ENCODE results near the gene ASAP2.

The ASAP2 gene

DNA sequence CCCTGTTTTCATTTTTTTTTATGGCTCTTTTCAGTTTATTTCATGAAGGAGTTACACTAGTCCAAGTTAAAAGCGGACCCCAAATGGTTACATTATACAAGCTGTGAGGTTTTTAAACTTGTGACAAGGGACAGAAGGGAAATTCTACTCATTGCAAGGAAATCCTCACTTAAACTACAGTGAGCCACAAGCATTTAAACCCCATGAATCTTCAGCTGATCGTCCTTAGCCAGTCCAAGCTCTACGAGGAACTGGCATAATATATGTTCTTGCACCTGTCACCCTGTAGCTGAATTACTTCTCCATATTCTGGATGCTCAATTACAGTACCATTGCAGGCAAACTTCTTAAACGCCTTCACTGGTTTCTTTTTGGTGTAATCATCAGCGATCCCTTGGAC, 64.5 kb downstream of the ASAP2 start:
- Histone ChIP-seq H3K27me3 (replicated peaks; ENCODE audit: control insufficient read depth, insufficient read depth, low read length, poor library complexity, severe bottlenecking) (no peaks in the 10 kb centered on the region), H3K9me3 (ENCODE audit: control insufficient read depth, low read length) (no peaks in the 10 kb centered on the region), H3K36me3 (ENCODE audit: control insufficient read depth, insufficient read depth, low read length) (no peaks in the 10 kb centered on the region), H3K27ac (ENCODE audit: insufficient read depth, low read length, poor library complexity, severe bottlenecking) (no peak overlapping the region), H3K4me3 (ENCODE audit: insufficient read depth, low read depth, low read length, poor library complexity, severe bottlenecking) (no peak overlapping the region), H3K4me1 (ENCODE audit: control insufficient read depth, insufficient read depth, low read length, poor library complexity, severe bottlenecking) (no peaks in the 10 kb centered on the region)
- no peak for DNase-seq

GRCh38 chr2:9271691-9272090, 65.1 kb downstream of the ASAP2 start:
- H3K36me3 ChIP-seq (ENCODE audit: control insufficient read depth, insufficient read depth, low read length): no peaks in the 10 kb centered on the region
- H3K4me1 ChIP-seq (ENCODE audit: control insufficient read depth, insufficient read depth, low read length, poor library complexity, severe bottlenecking): no peaks in the 10 kb centered on the region
- H3K9me3 ChIP-seq (ENCODE audit: control insufficient read depth, low read length): no peaks in the 10 kb centered on the region
- H3K27me3 ChIP-seq (replicated peaks; ENCODE audit: control insufficient read depth, insufficient read depth, low read length, poor library complexity, severe bottlenecking): no peaks in the 10 kb centered on the region
- no peak for DNase-seq
- no peak overlapping the region for H3K27ac ChIP-seq (ENCODE audit: insufficient read depth, low read length, poor library complexity, severe bottlenecking)
- H3K4me3 ChIP-seq (ENCODE audit: insufficient read depth, low read depth, low read length, poor library complexity, severe bottlenecking): no peak overlapping the region

DNA sequence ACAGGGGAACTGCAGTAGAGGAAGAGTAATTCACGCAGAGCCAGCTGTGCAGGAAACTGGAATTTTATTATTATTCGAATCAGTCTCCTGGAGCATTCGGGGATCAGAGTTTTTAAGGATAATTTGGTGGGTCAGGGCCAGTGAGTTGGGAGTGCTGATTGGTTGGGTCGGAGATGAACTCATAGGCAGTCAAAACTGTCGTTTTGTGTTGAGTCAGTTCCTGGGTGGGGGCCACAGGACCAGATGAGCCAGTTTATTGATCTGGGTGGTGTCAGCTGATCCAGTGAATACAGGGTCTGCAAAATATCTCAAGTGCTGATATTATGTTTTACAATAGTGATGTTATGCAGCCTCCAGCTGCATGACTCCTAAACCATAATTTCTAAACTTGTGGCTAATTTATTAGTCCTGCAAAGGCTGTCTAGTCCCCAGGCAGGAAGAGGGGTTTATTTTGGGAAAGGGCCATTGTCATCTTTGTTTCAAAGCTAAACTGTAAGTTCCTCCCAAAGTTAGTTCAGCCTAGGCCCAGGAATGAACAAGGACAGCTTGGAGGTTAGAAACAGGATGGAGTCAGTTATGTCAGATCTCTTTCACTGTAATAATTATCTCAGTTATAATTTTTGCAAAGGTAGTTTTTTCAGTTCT, 67.0 kb downstream of the ASAP2 start:
- no peak for DNase-seq
- no peaks in the 10 kb centered on the region for H3K9me3 ChIP-seq (ENCODE audit: control insufficient read depth, low read length)
- no peaks in the 10 kb centered on the region for H3K36me3 ChIP-seq (ENCODE audit: control insufficient read depth, insufficient read depth, low read length)
- no peak overlapping the region for H3K4me3 ChIP-seq (ENCODE audit: insufficient read depth, low read depth, low read length, poor library complexity, severe bottlenecking)
- no peaks in the 10 kb centered on the region for H3K27me3 ChIP-seq (replicated peaks; ENCODE audit: control insufficient read depth, insufficient read depth, low read length, poor library complexity, severe bottlenecking)
- H3K27ac ChIP-seq (ENCODE audit: insufficient read depth, low read length, poor library complexity, severe bottlenecking): no peak overlapping the region
- H3K4me1 ChIP-seq (ENCODE audit: control insufficient read depth, insufficient read depth, low read length, poor library complexity, severe bottlenecking): no peaks in the 10 kb centered on the region

DNA sequence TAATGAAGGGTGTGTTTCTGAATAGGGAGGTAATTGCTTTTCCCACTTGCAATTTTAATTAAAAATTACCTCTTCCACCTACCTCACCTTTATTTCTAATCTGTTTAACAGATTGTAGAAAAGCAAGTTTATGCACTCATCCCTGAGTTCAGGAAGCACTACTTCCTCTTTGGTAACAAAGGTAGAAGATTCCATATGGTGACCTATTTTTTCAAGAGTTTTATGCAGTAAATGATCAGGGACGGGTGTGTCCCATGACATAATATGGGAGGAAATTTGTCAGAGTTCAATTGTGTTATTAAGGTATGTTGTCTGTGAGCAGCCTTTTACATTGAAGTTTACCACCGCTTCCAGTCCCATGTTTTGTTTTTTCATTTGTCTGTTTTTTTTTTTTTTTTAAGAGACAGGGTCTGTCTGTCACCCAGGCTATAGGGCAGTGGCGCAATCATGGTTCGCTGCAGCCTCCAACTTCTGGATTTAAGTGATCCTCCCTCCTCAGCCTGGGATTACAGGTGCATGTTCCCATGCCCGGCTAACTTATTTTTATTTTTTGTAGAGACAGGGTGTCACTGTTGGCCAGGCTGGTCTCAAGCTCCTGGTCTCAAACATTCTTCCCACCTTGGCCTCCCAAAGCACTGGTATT, 68.2 kb downstream of the ASAP2 start:
- H3K27me3 ChIP-seq (replicated peaks; ENCODE audit: control insufficient read depth, insufficient read depth, low read length, poor library complexity, severe bottlenecking): no peaks in the 10 kb centered on the region
- H3K27ac ChIP-seq (ENCODE audit: insufficient read depth, low read length, poor library complexity, severe bottlenecking): no peak overlapping the region
- H3K9me3 ChIP-seq (ENCODE audit: control insufficient read depth, low read length): no peaks in the 10 kb centered on the region
- no peaks in the 10 kb centered on the region for H3K4me1 ChIP-seq (ENCODE audit: control insufficient read depth, insufficient read depth, low read length, poor library complexity, severe bottlenecking)
- no peak for DNase-seq
- H3K4me3 ChIP-seq (ENCODE audit: insufficient read depth, low read depth, low read length, poor library complexity, severe bottlenecking): no peak overlapping the region
- H3K36me3 ChIP-seq (ENCODE audit: control insufficient read depth, insufficient read depth, low read length): no peaks in the 10 kb centered on the region

- H3K27ac ChIP-seq (ENCODE audit: insufficient read depth, low read length, poor library complexity, severe bottlenecking): no peak overlapping the region
- no peaks in the 10 kb centered on the region for H3K27me3 ChIP-seq (replicated peaks; ENCODE audit: control insufficient read depth, insufficient read depth, low read length, poor library complexity, severe bottlenecking)
- no peaks in the 10 kb centered on the region for H3K36me3 ChIP-seq (ENCODE audit: control insufficient read depth, insufficient read depth, low read length)
- H3K4me1 ChIP-seq (ENCODE audit: control insufficient read depth, insufficient read depth, low read length, poor library complexity, severe bottlenecking): no peaks in the 10 kb centered on the region
- no peak for DNase-seq
- H3K4me3 ChIP-seq (ENCODE audit: insufficient read depth, low read depth, low read length, poor library complexity, severe bottlenecking): no peak overlapping the region
- no peaks in the 10 kb centered on the region for H3K9me3 ChIP-seq (ENCODE audit: control insufficient read depth, low read length)
Observed at GRCh38 chr2:9275399-9275798, 68.8 kb downstream of the ASAP2 start.

DNA sequence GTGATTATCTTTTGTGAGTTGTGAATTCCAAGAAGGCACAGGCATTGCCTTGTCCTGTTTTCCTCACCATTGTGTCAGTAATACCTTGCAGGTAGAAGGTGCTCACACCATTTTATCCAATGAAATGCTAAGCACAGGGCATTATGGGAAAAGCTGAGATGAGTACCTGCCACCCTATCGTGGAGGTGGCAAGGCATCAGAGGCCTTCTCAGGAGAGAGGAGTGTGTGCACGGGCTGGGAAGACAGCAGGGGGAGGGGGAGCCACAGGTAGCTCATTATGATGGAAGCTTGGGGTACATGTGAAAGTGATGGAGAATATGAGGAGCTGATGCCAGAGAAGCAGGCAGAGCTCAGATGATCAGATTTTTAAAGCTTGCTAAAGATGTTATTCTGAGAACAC, 69.5 kb downstream of the ASAP2 start:
- Histone ChIP-seq H3K9me3 (ENCODE audit: control insufficient read depth, low read length) (no peaks in the 10 kb centered on the region), H3K27me3 (replicated peaks; ENCODE audit: control insufficient read depth, insufficient read depth, low read length, poor library complexity, severe bottlenecking) (no peaks in the 10 kb centered on the region), H3K4me1 (ENCODE audit: control insufficient read depth, insufficient read depth, low read length, poor library complexity, severe bottlenecking) (no peaks in the 10 kb centered on the region), H3K4me3 (ENCODE audit: insufficient read depth, low read depth, low read length, poor library complexity, severe bottlenecking) (no peak overlapping the region), H3K36me3 (ENCODE audit: control insufficient read depth, insufficient read depth, low read length) (no peaks in the 10 kb centered on the region), H3K27ac (ENCODE audit: insufficient read depth, low read length, poor library complexity, severe bottlenecking) (no peak overlapping the region)
- DNase-seq: no peak

DNA sequence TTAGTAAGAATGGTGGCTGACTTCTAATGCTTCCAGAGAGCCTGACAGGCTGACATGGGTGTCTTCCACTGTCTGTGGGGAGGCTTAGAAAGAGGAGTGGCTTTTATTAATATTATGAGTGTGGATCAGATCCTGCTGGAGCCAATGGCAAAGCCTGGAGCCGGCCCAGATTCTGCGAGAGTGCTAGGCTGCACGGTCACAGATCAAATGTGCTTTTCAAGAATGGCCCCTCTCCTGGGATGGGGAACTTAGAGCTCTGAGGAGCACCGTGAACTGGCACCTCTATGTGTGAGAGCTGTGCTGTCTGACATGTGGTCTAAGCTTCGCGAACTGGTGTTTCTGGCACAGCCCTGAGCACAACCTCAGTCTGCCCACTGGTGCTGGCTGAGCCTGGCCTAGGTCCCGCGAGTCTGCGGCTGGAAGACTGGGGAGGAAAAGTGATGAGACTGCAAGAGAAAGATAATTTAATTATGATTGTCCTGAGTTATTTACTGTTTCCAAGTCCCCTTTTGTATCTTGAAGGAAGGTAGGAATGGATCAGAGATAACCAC, 70.4 kb downstream of the ASAP2 start:
- H3K27ac ChIP-seq (ENCODE audit: insufficient read depth, low read length, poor library complexity, severe bottlenecking): no peak overlapping the region
- no peak for DNase-seq
- H3K9me3 ChIP-seq (ENCODE audit: control insufficient read depth, low read length): no peaks in the 10 kb centered on the region
- H3K36me3 ChIP-seq (ENCODE audit: control insufficient read depth, insufficient read depth, low read length): no peaks in the 10 kb centered on the region
- H3K27me3 ChIP-seq (replicated peaks; ENCODE audit: control insufficient read depth, insufficient read depth, low read length, poor library complexity, severe bottlenecking): no peaks in the 10 kb centered on the region
- H3K4me1 ChIP-seq (ENCODE audit: control insufficient read depth, insufficient read depth, low read length, poor library complexity, severe bottlenecking): no peaks in the 10 kb centered on the region
- H3K4me3 ChIP-seq (ENCODE audit: insufficient read depth, low read depth, low read length, poor library complexity, severe bottlenecking): no peak overlapping the region

DNA sequence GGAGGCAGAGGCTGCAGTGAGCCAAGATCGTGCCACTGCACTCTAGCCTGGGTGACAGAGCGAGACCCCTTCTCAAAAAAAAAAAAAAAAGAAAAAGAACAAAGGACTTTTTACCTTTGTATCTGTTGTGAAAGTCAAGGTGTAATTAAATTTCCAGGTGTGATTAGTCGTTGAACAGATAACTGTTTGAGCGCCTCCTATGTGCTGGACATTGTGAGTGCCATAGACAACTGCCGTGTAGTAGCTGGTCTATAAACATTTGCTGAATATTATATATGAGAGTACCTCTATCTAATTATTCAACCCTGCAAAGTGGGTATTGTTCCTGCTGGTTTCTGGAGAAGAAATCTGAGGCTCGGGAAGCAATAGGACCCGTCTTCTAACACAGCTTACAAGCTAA, 71.8 kb downstream of the ASAP2 start:
- no peaks in the 10 kb centered on the region for H3K27me3 ChIP-seq (replicated peaks; ENCODE audit: control insufficient read depth, insufficient read depth, low read length, poor library complexity, severe bottlenecking)
- no peaks in the 10 kb centered on the region for H3K9me3 ChIP-seq (ENCODE audit: control insufficient read depth, low read length)
- no peaks in the 10 kb centered on the region for H3K4me1 ChIP-seq (ENCODE audit: control insufficient read depth, insufficient read depth, low read length, poor library complexity, severe bottlenecking)
- H3K4me3 ChIP-seq (ENCODE audit: insufficient read depth, low read depth, low read length, poor library complexity, severe bottlenecking): no peak overlapping the region
- H3K36me3 ChIP-seq (ENCODE audit: control insufficient read depth, insufficient read depth, low read length): no peaks in the 10 kb centered on the region
- no peak overlapping the region for H3K27ac ChIP-seq (ENCODE audit: insufficient read depth, low read length, poor library complexity, severe bottlenecking)
- no peak for DNase-seq

- Histone ChIP-seq H3K27me3 (replicated peaks; ENCODE audit: control insufficient read depth, insufficient read depth, low read length, poor library complexity, severe bottlenecking) (no peaks in the 10 kb centered on the region), H3K4me1 (ENCODE audit: control insufficient read depth, insufficient read depth, low read length, poor library complexity, severe bottlenecking) (no peaks in the 10 kb centered on the region), H3K4me3 (ENCODE audit: insufficient read depth, low read depth, low read length, poor library complexity, severe bottlenecking) (no peak overlapping the region), H3K9me3 (ENCODE audit: control insufficient read depth, low read length) (no peaks in the 10 kb centered on the region), H3K36me3 (ENCODE audit: control insufficient read depth, insufficient read depth, low read length) (no peaks in the 10 kb centered on the region), H3K27ac (ENCODE audit: insufficient read depth, low read length, poor library complexity, severe bottlenecking) (no peak overlapping the region)
- no peak for DNase-seq
Observed at GRCh38 chr2:9279426-9279825, 72.8 kb downstream of the ASAP2 start.

- no peaks in the 10 kb centered on the region for H3K9me3 ChIP-seq (ENCODE audit: control insufficient read depth, low read length)
- H3K4me3 ChIP-seq (ENCODE audit: insufficient read depth, low read depth, low read length, poor library complexity, severe bottlenecking): no peak overlapping the region
- no peak overlapping the region for H3K27ac ChIP-seq (ENCODE audit: insufficient read depth, low read length, poor library complexity, severe bottlenecking)
- no peaks in the 10 kb centered on the region for H3K4me1 ChIP-seq (ENCODE audit: control insufficient read depth, insufficient read depth, low read length, poor library complexity, severe bottlenecking)
- no peaks in the 10 kb centered on the region for H3K27me3 ChIP-seq (replicated peaks; ENCODE audit: control insufficient read depth, insufficient read depth, low read length, poor library complexity, severe bottlenecking)
- DNase-seq: no peak
- no peaks in the 10 kb centered on the region for H3K36me3 ChIP-seq (ENCODE audit: control insufficient read depth, insufficient read depth, low read length)
Observed at GRCh38 chr2:9280224-9280623, 73.6 kb downstream of the ASAP2 start.

All from effector memory CD4-positive, alpha-beta T cell (primary cell).